ENCODE results near the gene INSRR. TPM values are rescaled to one million over a fixed set of nuclear protein-coding genes. Genes with fewer than 3 reads are reported as not detected.

INSRR gene
- polyA plus RNA-seq, 3 donors, result not detected

DNA sequence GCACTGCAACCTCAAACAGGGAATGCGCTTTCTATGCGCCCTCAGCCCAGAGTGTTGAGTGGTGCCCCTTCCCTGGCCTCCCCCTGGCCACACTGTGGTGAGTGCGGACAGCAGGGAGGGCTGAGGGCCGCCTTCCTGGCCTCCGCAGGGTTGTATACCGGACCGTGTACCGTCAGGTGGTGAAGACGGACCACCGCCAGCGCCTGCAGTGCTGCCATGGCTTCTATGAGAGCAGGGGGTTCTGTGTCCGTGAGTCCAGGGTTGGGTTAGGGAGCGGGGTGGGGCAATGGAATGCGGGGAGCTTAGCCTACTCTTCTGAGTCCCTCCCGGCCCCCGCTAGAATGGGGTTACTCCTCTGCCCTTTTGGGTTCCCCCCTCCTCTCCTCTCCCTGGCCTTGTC lies 46.3 kb upstream of the INSRR start:
- H3K27me3 ChIP-seq (ENCODE audit: control insufficient read depth in 2 of 2, insufficient read depth in 2 of 2, low read length in 2 of 2), result no peaks in the 10 kb centered on the region
- Mint-ChIP-seq H3K4me3 (no peak overlapping the region), H3K4me1 (peaks cover 15% of the 10 kb centered on the region), H3K9me3 (peaks cover 0 to 3% (median 0%) of the 10 kb centered on the region in 7 donors), H3K27ac (no peak overlapping the region), H3K27me3 (ENCODE audit: low read depth in 3 of 3) (peaks cover 3 to 7% (median 6%) of the 10 kb centered on the region in 3 donors), H3K36me3 (no peaks in the 10 kb centered on the region)
- no peak overlapping the region for H3K4me2 ChIP-seq (replicated peaks; ENCODE audit: extremely low read depth, low read length, poor library complexity, severe bottlenecking)
- peaks cover 7 to 10% of the 10 kb centered on the region in 2 donors for H3K4me1 ChIP-seq (ENCODE audit: control insufficient read depth in 1 of 2, insufficient read depth in 2 of 2, low read length in 2 of 2)
- WGBS (ENCODE audit: insufficient coverage), result 89% methylated on average over 12 of the region's 16 CpGs
- TF ChIP-seq, protein P1, sequence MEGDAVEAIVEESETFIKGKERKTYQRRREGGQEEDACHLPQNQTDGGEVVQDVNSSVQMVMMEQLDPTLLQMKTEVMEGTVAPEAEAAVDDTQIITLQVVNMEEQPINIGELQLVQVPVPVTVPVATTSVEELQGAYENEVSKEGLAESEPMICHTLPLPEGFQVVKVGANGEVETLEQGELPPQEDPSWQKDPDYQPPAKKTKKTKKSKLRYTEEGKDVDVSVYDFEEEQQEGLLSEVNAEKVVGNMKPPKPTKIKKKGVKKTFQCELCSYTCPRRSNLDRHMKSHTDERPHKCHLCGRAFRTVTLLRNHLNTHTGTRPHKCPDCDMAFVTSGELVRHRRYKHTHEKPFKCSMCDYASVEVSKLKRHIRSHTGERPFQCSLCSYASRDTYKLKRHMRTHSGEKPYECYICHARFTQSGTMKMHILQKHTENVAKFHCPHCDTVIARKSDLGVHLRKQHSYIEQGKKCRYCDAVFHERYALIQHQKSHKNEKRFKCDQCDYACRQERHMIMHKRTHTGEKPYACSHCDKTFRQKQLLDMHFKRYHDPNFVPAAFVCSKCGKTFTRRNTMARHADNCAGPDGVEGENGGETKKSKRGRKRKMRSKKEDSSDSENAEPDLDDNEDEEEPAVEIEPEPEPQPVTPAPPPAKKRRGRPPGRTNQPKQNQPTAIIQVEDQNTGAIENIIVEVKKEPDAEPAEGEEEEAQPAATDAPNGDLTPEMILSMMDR (IDR thresholded peaks at IDR 0.05), result no peak
- no peaks in the 10 kb centered on the region for H3K79me2 ChIP-seq (ENCODE audit: insufficient read depth, low read length)
- no peaks in the 10 kb centered on the region for H4K20me1 ChIP-seq (ENCODE audit: insufficient read depth, low read length)
- no peak overlapping the region for H3K4me3 ChIP-seq (replicated peaks in 1 of 3; ENCODE audit: low read depth in 2 of 3, low read length in 3 of 3)
- H3K9me3 ChIP-seq (replicated peaks in 1 of 2; ENCODE audit: control insufficient read depth in 1 of 2, insufficient read depth in 1 of 2, low read length in 2 of 2), result no peaks in the 10 kb centered on the region
- DNase-seq, result no peak
- no peak overlapping the region for H3K27ac ChIP-seq (ENCODE audit: low read depth in 1 of 2, low read length in 2 of 2)
- H3K36me3 ChIP-seq (replicated peaks in 1 of 2; ENCODE audit: control insufficient read depth in 1 of 2, insufficient read depth in 2 of 2, low read length in 2 of 2), result no peaks in the 10 kb centered on the region
- no peak overlapping the region for H3K9ac ChIP-seq (ENCODE audit: insufficient read depth, low read length, poor library complexity, severe bottlenecking)
- H2AFZ ChIP-seq (ENCODE audit: insufficient read depth, low read depth, low read length, poor library complexity, severe bottlenecking), result no peak overlapping the region
- intact Hi-C loops (cut with micrococcal nuclease), result no loop called here

GRCh38 chr1:156904187-156904959 lies 45.5 kb upstream of the INSRR start:
- H4K20me1 ChIP-seq (ENCODE audit: insufficient read depth, low read length), result no peaks in the 10 kb centered on the region
- H3K4me3 ChIP-seq (replicated peaks in 1 of 3; ENCODE audit: low read depth in 2 of 3, low read length in 3 of 3), result no peak overlapping the region
- H3K9me3 ChIP-seq (replicated peaks in 1 of 2; ENCODE audit: control insufficient read depth in 1 of 2, insufficient read depth in 1 of 2, low read length in 2 of 2), result no peaks in the 10 kb centered on the region
- no peak overlapping the region for H2AFZ ChIP-seq (ENCODE audit: insufficient read depth, low read depth, low read length, poor library complexity, severe bottlenecking)
- TF ChIP-seq, protein P1 (IDR thresholded peaks at IDR 0.05), result no peak
- no peaks in the 10 kb centered on the region for H3K79me2 ChIP-seq (ENCODE audit: insufficient read depth, low read length)
- 98% methylated on average over 11 of the region's 19 CpGs for WGBS (ENCODE audit: insufficient coverage)
- Mint-ChIP-seq H3K27ac (no peak overlapping the region), H3K9me3 (peaks cover 0 to 3% (median 0%) of the 10 kb centered on the region in 7 donors), H3K36me3 (no peaks in the 10 kb centered on the region), H3K4me3 (no peak overlapping the region), H3K4me1 (peaks cover 15% of the 10 kb centered on the region), H3K27me3 (ENCODE audit: low read depth in 3 of 3) (peaks cover 4 to 7% (median 7%) of the 10 kb centered on the region in 3 donors)
- DNase-seq, result no peak
- H3K27ac ChIP-seq (ENCODE audit: low read depth in 1 of 2, low read length in 2 of 2), result no peak overlapping the region
- H3K9ac ChIP-seq (ENCODE audit: insufficient read depth, low read length, poor library complexity, severe bottlenecking), result no peak overlapping the region
- no peaks in the 10 kb centered on the region for H3K27me3 ChIP-seq (ENCODE audit: control insufficient read depth in 2 of 2, insufficient read depth in 2 of 2, low read length in 2 of 2)
- no peak overlapping the region for H3K4me2 ChIP-seq (replicated peaks; ENCODE audit: extremely low read depth, low read length, poor library complexity, severe bottlenecking)
- H3K4me1 ChIP-seq (ENCODE audit: control insufficient read depth in 1 of 2, insufficient read depth in 2 of 2, low read length in 2 of 2), result peaks cover 7 to 10% of the 10 kb centered on the region in 2 donors
- intact Hi-C loops (cut with micrococcal nuclease), result no loop called here
- H3K36me3 ChIP-seq (replicated peaks in 1 of 2; ENCODE audit: control insufficient read depth in 1 of 2, insufficient read depth in 2 of 2, low read length in 2 of 2), result no peaks in the 10 kb centered on the region

All from CD14-positive monocyte (primary cell).